ENCODE measurements around the gene SLC7A11. TPM values are rescaled to one million over a fixed set of nuclear protein-coding genes. Genes with fewer than 3 reads are reported as not detected.

The SLC7A11 gene
- polyA plus RNA-seq, 1 donor from 2014 or later: 0.46 TPM

DNA sequence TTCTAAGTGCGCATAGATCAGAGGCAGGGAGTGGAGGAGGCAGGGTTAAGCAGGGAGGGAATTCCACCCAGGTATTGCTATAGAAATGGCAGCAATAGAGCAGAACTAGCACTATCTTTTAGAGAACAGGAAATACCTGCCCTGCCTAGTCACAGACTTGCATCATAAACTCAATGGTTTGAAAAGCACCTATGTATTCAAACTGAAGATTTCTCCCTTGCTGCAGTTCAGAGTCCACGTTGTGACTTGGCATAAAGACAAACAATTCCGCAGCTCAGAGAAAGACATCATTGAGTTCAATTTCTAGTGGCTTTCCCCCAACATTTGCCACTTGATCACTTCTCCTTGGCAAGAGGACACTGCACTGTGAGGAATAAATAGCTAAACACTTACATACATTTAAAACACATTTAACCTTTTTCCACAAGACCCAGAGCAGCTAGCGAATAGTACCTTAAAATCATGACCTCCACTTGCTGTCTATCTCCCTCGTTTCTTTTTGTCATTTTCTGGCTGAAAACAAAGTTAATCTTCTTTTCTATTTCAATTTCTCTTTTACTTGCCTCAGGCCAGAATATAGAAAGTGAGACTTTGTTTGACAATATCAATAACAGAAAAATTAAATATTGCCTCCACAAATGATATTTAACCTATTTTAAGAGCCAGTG lies 42.4 kb downstream of the SLC7A11 start:
- no peaks in the 10 kb centered on the region for H3K27me3 ChIP-seq (ENCODE audit: insufficient read depth, low read depth, low read length)
- no peaks in the 10 kb centered on the region for H3K79me2 ChIP-seq (replicated peaks; ENCODE audit: insufficient read depth, low read length)
- no peak overlapping the region for H2AFZ ChIP-seq (ENCODE audit: low read depth, low read length)
- no peaks in the 10 kb centered on the region for H3K9me2 ChIP-seq (ENCODE audit: insufficient read depth, low read length)
- H3K4me3 ChIP-seq (ENCODE audit: low read length): no peak overlapping the region
- H3K27ac ChIP-seq (ENCODE audit: low read length): no peak overlapping the region
- H3F3A ChIP-seq (ENCODE audit: insufficient read depth, low read length, poor library complexity, severe bottlenecking): no peaks in the 10 kb centered on the region
- no peaks in the 10 kb centered on the region for H3K9me3 ChIP-seq (ENCODE audit: low read length)
- no peaks in the 10 kb centered on the region for H4K20me1 ChIP-seq (ENCODE audit: insufficient read depth)
- H3K4me2 ChIP-seq (ENCODE audit: low read length): no peak overlapping the region
- no peak for TF ChIP-seq POLR2AphosphoS5 (IDR thresholded peaks at IDR 0.05)
- no peak for TF ChIP-seq MXI1 (conservative IDR thresholded peaks at IDR 0.05; ENCODE audit: poor library complexity, severe bottlenecking)
- TF ChIP-seq SMC3 (conservative IDR thresholded peaks at IDR 0.05; ENCODE audit: poor library complexity): no peak
- TF ChIP-seq EP300 (conservative IDR thresholded peaks at IDR 0.05; ENCODE audit: poor library complexity, severe bottlenecking): no peak
- TF ChIP-seq TAF1 (IDR thresholded peaks at IDR 0.05; ENCODE audit: low read depth): no peak
- TF ChIP-seq EZH2 (IDR thresholded peaks at IDR 0.05; ENCODE audit: borderline replicate concordance, insufficient read depth, low read length, poor library complexity, severe bottlenecking): no peak
- TF ChIP-seq, protein P1, sequence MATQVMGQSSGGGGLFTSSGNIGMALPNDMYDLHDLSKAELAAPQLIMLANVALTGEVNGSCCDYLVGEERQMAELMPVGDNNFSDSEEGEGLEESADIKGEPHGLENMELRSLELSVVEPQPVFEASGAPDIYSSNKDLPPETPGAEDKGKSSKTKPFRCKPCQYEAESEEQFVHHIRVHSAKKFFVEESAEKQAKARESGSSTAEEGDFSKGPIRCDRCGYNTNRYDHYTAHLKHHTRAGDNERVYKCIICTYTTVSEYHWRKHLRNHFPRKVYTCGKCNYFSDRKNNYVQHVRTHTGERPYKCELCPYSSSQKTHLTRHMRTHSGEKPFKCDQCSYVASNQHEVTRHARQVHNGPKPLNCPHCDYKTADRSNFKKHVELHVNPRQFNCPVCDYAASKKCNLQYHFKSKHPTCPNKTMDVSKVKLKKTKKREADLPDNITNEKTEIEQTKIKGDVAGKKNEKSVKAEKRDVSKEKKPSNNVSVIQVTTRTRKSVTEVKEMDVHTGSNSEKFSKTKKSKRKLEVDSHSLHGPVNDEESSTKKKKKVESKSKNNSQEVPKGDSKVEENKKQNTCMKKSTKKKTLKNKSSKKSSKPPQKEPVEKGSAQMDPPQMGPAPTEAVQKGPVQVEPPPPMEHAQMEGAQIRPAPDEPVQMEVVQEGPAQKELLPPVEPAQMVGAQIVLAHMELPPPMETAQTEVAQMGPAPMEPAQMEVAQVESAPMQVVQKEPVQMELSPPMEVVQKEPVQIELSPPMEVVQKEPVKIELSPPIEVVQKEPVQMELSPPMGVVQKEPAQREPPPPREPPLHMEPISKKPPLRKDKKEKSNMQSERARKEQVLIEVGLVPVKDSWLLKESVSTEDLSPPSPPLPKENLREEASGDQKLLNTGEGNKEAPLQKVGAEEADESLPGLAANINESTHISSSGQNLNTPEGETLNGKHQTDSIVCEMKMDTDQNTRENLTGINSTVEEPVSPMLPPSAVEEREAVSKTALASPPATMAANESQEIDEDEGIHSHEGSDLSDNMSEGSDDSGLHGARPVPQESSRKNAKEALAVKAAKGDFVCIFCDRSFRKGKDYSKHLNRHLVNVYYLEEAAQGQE (IDR thresholded peaks at IDR 0.05; ENCODE audit: borderline replicate concordance): no peak
- TF ChIP-seq RAD21 (conservative IDR thresholded peaks at IDR 0.05): no peak
- TF ChIP-seq, protein P2, sequence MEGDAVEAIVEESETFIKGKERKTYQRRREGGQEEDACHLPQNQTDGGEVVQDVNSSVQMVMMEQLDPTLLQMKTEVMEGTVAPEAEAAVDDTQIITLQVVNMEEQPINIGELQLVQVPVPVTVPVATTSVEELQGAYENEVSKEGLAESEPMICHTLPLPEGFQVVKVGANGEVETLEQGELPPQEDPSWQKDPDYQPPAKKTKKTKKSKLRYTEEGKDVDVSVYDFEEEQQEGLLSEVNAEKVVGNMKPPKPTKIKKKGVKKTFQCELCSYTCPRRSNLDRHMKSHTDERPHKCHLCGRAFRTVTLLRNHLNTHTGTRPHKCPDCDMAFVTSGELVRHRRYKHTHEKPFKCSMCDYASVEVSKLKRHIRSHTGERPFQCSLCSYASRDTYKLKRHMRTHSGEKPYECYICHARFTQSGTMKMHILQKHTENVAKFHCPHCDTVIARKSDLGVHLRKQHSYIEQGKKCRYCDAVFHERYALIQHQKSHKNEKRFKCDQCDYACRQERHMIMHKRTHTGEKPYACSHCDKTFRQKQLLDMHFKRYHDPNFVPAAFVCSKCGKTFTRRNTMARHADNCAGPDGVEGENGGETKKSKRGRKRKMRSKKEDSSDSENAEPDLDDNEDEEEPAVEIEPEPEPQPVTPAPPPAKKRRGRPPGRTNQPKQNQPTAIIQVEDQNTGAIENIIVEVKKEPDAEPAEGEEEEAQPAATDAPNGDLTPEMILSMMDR (IDR thresholded peaks at IDR 0.05; ENCODE audit: poor library complexity, severe bottlenecking): no peak
- no peak overlapping the region for H3K9ac ChIP-seq (ENCODE audit: low read length)
- no peaks in the 10 kb centered on the region for H3K36me3 ChIP-seq (ENCODE audit: insufficient read depth, low read length)

DNA sequence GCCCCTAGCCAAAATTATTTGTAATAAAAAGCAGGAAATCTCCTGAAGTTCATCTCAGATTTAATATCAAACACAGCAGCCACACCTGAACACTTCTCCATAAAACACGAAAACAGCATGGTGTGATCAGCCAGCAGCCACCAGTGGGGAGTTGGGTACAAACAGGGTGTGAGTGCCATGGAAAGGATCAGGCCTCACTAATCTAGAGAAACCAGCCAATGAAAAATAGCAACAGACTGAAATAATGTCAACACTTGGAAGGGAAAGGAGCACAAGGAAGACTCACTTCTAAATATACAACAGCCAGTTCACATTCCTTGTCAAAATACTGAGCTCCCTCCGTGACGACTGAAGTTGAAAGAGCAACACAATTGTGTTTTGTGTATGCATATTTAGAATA lies 46.0 kb downstream of the SLC7A11 start:
- Histone ChIP-seq H3K9me3 (ENCODE audit: low read length) (no peaks in the 10 kb centered on the region), H3K4me2 (ENCODE audit: low read length) (no peak overlapping the region), H3K4me3 (ENCODE audit: low read length) (no peak overlapping the region), H2AFZ (ENCODE audit: low read depth, low read length) (no peak overlapping the region), H3K36me3 (ENCODE audit: insufficient read depth, low read length) (no peaks in the 10 kb centered on the region), H3F3A (ENCODE audit: insufficient read depth, low read length, poor library complexity, severe bottlenecking) (no peaks in the 10 kb centered on the region), H4K20me1 (ENCODE audit: insufficient read depth) (no peaks in the 10 kb centered on the region), H3K27me3 (ENCODE audit: insufficient read depth, low read depth, low read length) (no peaks in the 10 kb centered on the region), H3K9ac (ENCODE audit: low read length) (no peak overlapping the region), H3K79me2 (replicated peaks; ENCODE audit: insufficient read depth, low read length) (no peaks in the 10 kb centered on the region), H3K9me2 (ENCODE audit: insufficient read depth, low read length) (no peaks in the 10 kb centered on the region), H3K27ac (ENCODE audit: low read length) (no peak overlapping the region)
- TF ChIP-seq EZH2 (IDR thresholded peaks at IDR 0.05; ENCODE audit: borderline replicate concordance, insufficient read depth, low read length, poor library complexity, severe bottlenecking): no peak
- TF ChIP-seq, protein P2 (IDR thresholded peaks at IDR 0.05; ENCODE audit: poor library complexity, severe bottlenecking): no peak
- TF ChIP-seq, protein P1 (IDR thresholded peaks at IDR 0.05; ENCODE audit: borderline replicate concordance): no peak
- TF ChIP-seq RAD21 (conservative IDR thresholded peaks at IDR 0.05): no peak
- no peak for TF ChIP-seq POLR2AphosphoS5 (IDR thresholded peaks at IDR 0.05)
- no peak for TF ChIP-seq TAF1 (IDR thresholded peaks at IDR 0.05; ENCODE audit: low read depth)
- no peak for TF ChIP-seq MXI1 (conservative IDR thresholded peaks at IDR 0.05; ENCODE audit: poor library complexity, severe bottlenecking)
